ENCODE measurements around the gene FAM227A.
A peak's percentile ranks its signal among the peaks of the same experiment; 100 is the strongest.

FAM227A gene

DNA sequence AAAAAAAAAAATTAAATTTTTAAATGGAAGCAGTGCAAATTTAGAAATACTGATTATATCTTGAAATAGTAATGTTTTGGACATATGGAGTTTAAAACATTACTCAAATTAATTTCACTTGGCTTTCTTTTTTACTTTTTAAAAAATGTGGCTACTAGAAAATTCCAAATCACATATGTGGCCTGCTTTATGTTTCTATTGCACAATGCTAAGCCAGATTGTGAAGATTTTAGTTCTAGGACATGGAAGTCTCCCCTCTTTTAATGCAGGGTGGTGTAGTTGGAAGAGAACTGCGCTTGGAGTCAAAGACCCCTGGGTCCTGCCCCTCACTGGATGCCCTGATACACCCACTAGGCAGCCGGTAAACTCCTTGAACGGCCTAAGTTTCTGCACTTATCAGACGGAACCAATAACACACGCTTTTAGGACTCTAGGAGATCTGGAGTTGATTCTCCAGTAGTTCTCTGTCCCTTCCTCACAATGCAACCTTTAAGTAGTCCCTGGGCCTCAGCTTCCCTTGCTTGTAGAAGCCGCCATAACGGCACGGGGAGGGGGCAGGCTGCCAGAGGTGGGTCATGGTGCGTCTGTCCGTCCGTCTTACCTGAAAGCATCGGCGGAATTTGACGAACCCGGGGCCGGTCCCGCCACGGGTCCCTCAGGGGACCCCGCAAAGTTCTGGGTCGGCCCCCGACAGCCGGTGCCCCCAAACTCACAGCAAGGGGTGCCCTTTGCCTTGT is 505 bp downstream of the FAM227A start:
- peak in 1 of 2 experiments; percentile 3 for DNase-seq (ENCODE audit: low read depth in 1 of 2, low spot score in 1 of 2)
- Histone ChIP-seq H3K27me3 (ENCODE audit: insufficient read depth, poor library complexity, severe bottlenecking) (no peaks in the 10 kb centered on the region), H3K4me3 (replicated peaks; ENCODE audit: insufficient read depth, low read length) (peak overlapping the region; percentile 98), H3K27ac (replicated peaks) (peak overlapping the region; percentile 99)
- TF ChIP-seq, protein P1, sequence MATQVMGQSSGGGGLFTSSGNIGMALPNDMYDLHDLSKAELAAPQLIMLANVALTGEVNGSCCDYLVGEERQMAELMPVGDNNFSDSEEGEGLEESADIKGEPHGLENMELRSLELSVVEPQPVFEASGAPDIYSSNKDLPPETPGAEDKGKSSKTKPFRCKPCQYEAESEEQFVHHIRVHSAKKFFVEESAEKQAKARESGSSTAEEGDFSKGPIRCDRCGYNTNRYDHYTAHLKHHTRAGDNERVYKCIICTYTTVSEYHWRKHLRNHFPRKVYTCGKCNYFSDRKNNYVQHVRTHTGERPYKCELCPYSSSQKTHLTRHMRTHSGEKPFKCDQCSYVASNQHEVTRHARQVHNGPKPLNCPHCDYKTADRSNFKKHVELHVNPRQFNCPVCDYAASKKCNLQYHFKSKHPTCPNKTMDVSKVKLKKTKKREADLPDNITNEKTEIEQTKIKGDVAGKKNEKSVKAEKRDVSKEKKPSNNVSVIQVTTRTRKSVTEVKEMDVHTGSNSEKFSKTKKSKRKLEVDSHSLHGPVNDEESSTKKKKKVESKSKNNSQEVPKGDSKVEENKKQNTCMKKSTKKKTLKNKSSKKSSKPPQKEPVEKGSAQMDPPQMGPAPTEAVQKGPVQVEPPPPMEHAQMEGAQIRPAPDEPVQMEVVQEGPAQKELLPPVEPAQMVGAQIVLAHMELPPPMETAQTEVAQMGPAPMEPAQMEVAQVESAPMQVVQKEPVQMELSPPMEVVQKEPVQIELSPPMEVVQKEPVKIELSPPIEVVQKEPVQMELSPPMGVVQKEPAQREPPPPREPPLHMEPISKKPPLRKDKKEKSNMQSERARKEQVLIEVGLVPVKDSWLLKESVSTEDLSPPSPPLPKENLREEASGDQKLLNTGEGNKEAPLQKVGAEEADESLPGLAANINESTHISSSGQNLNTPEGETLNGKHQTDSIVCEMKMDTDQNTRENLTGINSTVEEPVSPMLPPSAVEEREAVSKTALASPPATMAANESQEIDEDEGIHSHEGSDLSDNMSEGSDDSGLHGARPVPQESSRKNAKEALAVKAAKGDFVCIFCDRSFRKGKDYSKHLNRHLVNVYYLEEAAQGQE (IDR thresholded peaks at IDR 0.05; ENCODE audit: insufficient replicate concordance, low read depth), result no peak
- TF ChIP-seq SPI1 (IDR thresholded peaks at IDR 0.05; ENCODE audit: borderline replicate concordance, low read depth), result no peak
- no peak for TF ChIP-seq POLR2AphosphoS5 (IDR thresholded peaks at IDR 0.05; ENCODE audit: low read depth)
- no peak for TF ChIP-seq GABPA (IDR thresholded peaks at IDR 0.05; ENCODE audit: low read depth)
- TF ChIP-seq, protein P2, sequence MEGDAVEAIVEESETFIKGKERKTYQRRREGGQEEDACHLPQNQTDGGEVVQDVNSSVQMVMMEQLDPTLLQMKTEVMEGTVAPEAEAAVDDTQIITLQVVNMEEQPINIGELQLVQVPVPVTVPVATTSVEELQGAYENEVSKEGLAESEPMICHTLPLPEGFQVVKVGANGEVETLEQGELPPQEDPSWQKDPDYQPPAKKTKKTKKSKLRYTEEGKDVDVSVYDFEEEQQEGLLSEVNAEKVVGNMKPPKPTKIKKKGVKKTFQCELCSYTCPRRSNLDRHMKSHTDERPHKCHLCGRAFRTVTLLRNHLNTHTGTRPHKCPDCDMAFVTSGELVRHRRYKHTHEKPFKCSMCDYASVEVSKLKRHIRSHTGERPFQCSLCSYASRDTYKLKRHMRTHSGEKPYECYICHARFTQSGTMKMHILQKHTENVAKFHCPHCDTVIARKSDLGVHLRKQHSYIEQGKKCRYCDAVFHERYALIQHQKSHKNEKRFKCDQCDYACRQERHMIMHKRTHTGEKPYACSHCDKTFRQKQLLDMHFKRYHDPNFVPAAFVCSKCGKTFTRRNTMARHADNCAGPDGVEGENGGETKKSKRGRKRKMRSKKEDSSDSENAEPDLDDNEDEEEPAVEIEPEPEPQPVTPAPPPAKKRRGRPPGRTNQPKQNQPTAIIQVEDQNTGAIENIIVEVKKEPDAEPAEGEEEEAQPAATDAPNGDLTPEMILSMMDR (IDR thresholded peaks at IDR 0.05; ENCODE audit: insufficient read depth, low read length), result no peak

DNA sequence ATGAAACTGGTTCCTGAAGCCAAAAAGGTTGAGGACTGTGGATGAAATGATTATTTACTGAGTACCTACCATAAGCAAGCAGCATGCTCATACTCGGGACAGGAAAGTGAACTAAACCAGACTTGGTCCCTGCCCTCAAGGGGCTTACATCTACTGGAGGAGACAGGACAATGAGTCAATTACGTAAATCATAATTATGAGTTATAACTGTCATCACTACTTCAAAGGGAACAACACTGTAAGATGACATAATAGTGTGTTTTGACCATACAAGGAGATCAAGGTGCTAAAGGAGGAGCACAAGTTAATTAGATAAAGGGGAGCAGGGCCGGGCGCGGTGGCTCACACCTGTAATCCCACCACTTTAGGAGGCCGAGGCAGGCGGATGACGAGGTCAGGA is 2.5 kb downstream of the FAM227A start:
- H3K4me3 ChIP-seq (replicated peaks; ENCODE audit: insufficient read depth, low read length), result no peak overlapping the region
- no peaks in the 10 kb centered on the region for H3K27me3 ChIP-seq (ENCODE audit: insufficient read depth, poor library complexity, severe bottlenecking)
- H3K27ac ChIP-seq (replicated peaks), result no peak overlapping the region
- TF ChIP-seq, protein P2 (IDR thresholded peaks at IDR 0.05; ENCODE audit: insufficient read depth, low read length), result no peak
- TF ChIP-seq SPI1 (IDR thresholded peaks at IDR 0.05; ENCODE audit: borderline replicate concordance, low read depth) (no peak), GABPA (IDR thresholded peaks at IDR 0.05; ENCODE audit: low read depth) (no peak), POLR2AphosphoS5 (IDR thresholded peaks at IDR 0.05; ENCODE audit: low read depth) (no peak)
- TF ChIP-seq, protein P1 (IDR thresholded peaks at IDR 0.05; ENCODE audit: insufficient replicate concordance, low read depth), result no peak
- DNase-seq (ENCODE audit: low read depth in 1 of 2, low spot score in 1 of 2), result no peak

DNA sequence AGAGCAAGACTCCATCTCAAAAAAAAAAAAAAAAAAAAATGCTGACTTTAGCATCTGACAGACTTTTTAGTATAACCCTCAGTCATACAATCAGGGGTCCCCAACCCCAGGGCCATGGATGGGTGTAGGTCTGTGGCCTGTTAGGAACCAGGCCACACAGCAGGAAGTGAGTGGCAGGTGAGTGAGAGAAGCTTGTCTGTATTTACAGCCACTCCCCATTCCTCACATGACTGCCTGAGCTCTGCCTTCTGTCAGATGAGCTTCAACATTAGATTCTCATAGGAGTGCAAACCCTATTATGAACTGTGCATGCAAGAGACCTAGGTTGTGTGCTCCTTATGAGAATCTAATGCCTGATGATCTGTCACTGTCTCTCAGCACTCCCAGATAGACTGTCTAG is 3.3 kb downstream of the FAM227A start:
- no peak overlapping the region for H3K27ac ChIP-seq (replicated peaks)
- no peak overlapping the region for H3K4me3 ChIP-seq (replicated peaks; ENCODE audit: insufficient read depth, low read length)
- H3K27me3 ChIP-seq (ENCODE audit: insufficient read depth, poor library complexity, severe bottlenecking), result no peaks in the 10 kb centered on the region
- TF ChIP-seq SPI1 (IDR thresholded peaks at IDR 0.05; ENCODE audit: borderline replicate concordance, low read depth) (no peak), POLR2AphosphoS5 (IDR thresholded peaks at IDR 0.05; ENCODE audit: low read depth) (no peak), GABPA (IDR thresholded peaks at IDR 0.05; ENCODE audit: low read depth) (no peak)
- TF ChIP-seq, protein P1 (IDR thresholded peaks at IDR 0.05; ENCODE audit: insufficient replicate concordance, low read depth), result no peak
- TF ChIP-seq, protein P2 (IDR thresholded peaks at IDR 0.05; ENCODE audit: insufficient read depth, low read length), result no peak
- DNase-seq (ENCODE audit: low read depth in 1 of 2, low spot score in 1 of 2), result no peak

Measured in HL-60 (cell line).